ENCODE results near the gene RPTOR. TPM values are rescaled to one million over a fixed set of nuclear protein-coding genes. Genes with fewer than 3 reads are reported as not detected.

RPTOR gene
- total and polyA plus RNA-seq, 2 donors (not counting 3 experiments of a cell fraction or from before 2014, with no cell fraction given) = 10.7 to 41.8 TPM

DNA sequence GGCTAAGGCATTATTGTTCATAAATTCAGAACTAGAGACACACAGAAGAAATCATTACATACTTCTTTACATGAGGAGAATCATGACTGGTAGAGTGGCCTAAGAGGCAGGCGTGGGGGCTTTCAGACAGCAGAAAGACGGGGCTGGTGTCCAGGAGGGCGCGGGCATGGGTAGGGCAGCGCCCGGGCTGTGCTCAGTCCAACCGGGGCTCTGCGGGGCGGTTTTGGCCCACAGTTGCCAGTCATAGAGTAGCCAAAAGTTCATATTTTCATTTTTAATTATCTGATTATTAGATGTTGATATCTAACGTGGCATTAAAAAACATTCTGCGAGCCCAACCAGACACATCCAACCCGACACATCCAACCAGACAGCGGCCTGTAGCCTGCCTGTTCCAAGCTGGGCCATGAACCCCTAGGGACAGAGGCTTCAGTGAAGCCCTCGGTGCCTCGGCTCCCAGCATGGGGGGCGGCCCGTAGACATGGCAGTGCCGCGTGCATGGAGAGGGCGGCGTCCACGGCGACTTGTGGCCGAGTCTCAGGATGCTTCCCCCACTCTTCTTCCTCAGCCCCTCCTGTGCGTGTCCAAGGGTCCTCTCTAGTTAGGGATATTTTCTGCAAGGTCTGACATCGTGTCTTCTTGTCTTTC lies 284.7 kb downstream of the RPTOR start:
- intact Hi-C loops (cut with micrococcal nuclease) (no loop called here), dilution Hi-C loops (cut with MboI; ENCODE audit: extremely low pct_ligation_motif_present, low sequenced_read_pairs) (no loop called here)
- H3K79me2 ChIP-seq (ENCODE audit: control insufficient read depth, insufficient read depth, low read length) = no peaks in the 10 kb centered on the region
- H3K9ac ChIP-seq (replicated peaks; ENCODE audit: extremely low read depth, insufficient read depth, low read length) = no peak overlapping the region
- no peak overlapping the region for H3K27ac ChIP-seq (ENCODE audit: insufficient read depth, low read depth, low read length)
- H3K4me2 ChIP-seq (ENCODE audit: insufficient read depth, low read length) = no peak overlapping the region
- POLR2A ChIA-PET = no interaction called here
- CTCF ChIA-PET = no interaction called here
- H3K4me3 ChIP-seq (replicated peaks in 1 of 3; ENCODE audit: insufficient read depth in 1 of 3, low read depth in 1 of 3, low read length in 3 of 3) = no peak overlapping the region
- DNase-seq (ENCODE audit: low read depth, low spot score) = no peak
- H3K4me1 ChIP-seq (ENCODE audit: control insufficient read depth, extremely low read depth, insufficient read depth, low read length) = peaks cover 32% of the 10 kb centered on the region
- H3K9me1 ChIP-seq (replicated peaks; ENCODE audit: control insufficient read depth, extremely low read depth, insufficient read depth, low read length) = no peaks in the 10 kb centered on the region
- H4K20me1 ChIP-seq (replicated peaks; ENCODE audit: control insufficient read depth, extremely low read depth, insufficient read depth, low read length) = no peaks in the 10 kb centered on the region
- BruUV-seq (replicated peaks) = no TSS peak
- TF ChIP-seq, protein P1, sequence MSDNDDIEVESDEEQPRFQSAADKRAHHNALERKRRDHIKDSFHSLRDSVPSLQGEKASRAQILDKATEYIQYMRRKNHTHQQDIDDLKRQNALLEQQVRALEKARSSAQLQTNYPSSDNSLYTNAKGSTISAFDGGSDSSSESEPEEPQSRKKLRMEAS (IDR thresholded peaks at IDR 0.05; ENCODE audit: insufficient read depth, insufficient read length) = no peak
- no peak for TF ChIP-seq MYC (IDR thresholded peaks at IDR 0.05; ENCODE audit: low read depth, low read length)
- no peak for TF ChIP-seq POLR2AphosphoS5 (IDR thresholded peaks at IDR 0.05; ENCODE audit: insufficient read depth, low read depth, low read length)
- TF ChIP-seq GATA2 (IDR thresholded peaks at IDR 0.05; ENCODE audit: insufficient read depth, insufficient read length, low read depth, low read length) = no peak
- no peak for TF ChIP-seq EZH2 (IDR thresholded peaks at IDR 0.05; ENCODE audit: borderline replicate concordance, low read depth, low read length, severe bottlenecking)
- TF ChIP-seq POLR2A (IDR thresholded peaks at IDR 0.05; ENCODE audit: low read depth, low read length) = no peak
- TF ChIP-seq, protein P2, sequence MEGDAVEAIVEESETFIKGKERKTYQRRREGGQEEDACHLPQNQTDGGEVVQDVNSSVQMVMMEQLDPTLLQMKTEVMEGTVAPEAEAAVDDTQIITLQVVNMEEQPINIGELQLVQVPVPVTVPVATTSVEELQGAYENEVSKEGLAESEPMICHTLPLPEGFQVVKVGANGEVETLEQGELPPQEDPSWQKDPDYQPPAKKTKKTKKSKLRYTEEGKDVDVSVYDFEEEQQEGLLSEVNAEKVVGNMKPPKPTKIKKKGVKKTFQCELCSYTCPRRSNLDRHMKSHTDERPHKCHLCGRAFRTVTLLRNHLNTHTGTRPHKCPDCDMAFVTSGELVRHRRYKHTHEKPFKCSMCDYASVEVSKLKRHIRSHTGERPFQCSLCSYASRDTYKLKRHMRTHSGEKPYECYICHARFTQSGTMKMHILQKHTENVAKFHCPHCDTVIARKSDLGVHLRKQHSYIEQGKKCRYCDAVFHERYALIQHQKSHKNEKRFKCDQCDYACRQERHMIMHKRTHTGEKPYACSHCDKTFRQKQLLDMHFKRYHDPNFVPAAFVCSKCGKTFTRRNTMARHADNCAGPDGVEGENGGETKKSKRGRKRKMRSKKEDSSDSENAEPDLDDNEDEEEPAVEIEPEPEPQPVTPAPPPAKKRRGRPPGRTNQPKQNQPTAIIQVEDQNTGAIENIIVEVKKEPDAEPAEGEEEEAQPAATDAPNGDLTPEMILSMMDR (IDR thresholded peaks at IDR 0.05; ENCODE audit: extremely low read depth in 1 of 2, insufficient read depth in 1 of 2, low read depth in 1 of 2, low read length in 2 of 2) = no peak
- no peak for TF ChIP-seq FOS (IDR thresholded peaks at IDR 0.05; ENCODE audit: borderline replicate concordance, insufficient read depth, low read length)
- no peak for TF ChIP-seq JUN (IDR thresholded peaks at IDR 0.05; ENCODE audit: borderline replicate concordance, insufficient read depth, insufficient read length, low read depth)
- no peak for FAIRE-seq
- H3K27me3 ChIP-seq (ENCODE audit: control insufficient read depth in 2 of 2, insufficient read depth in 2 of 2, low read length in 2 of 2) = no peaks in the 10 kb centered on the region
- no peak overlapping the region for H2AFZ ChIP-seq (ENCODE audit: low read depth, low read length)
- no peaks in the 10 kb centered on the region for H3K9me3 ChIP-seq (replicated peaks; ENCODE audit: control insufficient read depth, insufficient read depth, low read length)
- H3K36me3 ChIP-seq (ENCODE audit: control insufficient read depth in 2 of 2, extremely low read depth in 1 of 2, insufficient read depth in 2 of 2, low read length in 2 of 2) = no peaks in the 10 kb centered on the region

All from endothelial cell of umbilical vein (primary cell).